ENCODE data around the gene HDAC3. TPM values are rescaled to one million over a fixed set of nuclear protein-coding genes. Genes with fewer than 3 reads are reported as not detected.
A peak's percentile ranks its signal among the peaks of the same experiment; 100 is the strongest.

The HDAC3 gene
- total RNA-seq, 1 donor: 47.8 TPM

DNA sequence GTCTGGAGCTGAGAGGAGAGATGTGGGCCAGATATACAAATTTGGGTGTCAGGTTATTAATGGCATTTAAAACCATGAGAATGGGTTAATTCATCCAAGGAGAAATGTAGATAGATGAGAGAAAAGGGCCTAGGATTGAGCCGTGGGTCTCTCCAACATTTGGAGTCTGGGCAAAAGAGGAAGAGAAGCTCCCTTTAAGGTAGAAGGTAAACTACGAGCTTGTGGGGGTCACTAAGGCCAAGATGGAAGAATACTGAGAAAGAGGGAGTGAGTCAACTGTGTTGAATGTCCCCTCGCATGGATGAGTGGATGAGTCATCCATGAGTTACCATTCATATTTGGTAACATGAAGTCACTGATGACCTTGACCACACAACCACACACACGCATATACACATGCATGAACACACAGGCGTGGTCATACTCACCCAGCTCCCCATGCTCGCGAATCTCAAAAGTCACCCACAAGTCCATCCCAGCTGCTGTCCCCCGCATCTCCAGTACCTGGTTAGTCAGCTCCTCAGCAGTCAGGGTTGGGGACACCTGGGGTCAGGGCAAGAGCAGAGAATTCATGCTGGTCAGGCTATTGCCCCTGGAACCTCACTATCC is 21.4 kb upstream of the HDAC3 start:
- H2AFZ ChIP-seq (ENCODE audit: low read length): no peak overlapping the region
- no peak overlapping the region for H3K4me2 ChIP-seq (ENCODE audit: insufficient read depth, low read length)
- no peaks in the 10 kb centered on the region for H3K27me3 ChIP-seq (ENCODE audit: insufficient read depth, low read length)
- H3K9me3 ChIP-seq (ENCODE audit: low read depth, low read length): no peaks in the 10 kb centered on the region
- no peak for TF ChIP-seq CTCF (IDR thresholded peaks at IDR 0.05; ENCODE audit: extremely low read depth, low read depth, low read length)
- H4K20me1 ChIP-seq (ENCODE audit: insufficient read depth, low read length): no peaks in the 10 kb centered on the region
- no peaks in the 10 kb centered on the region for H3K36me3 ChIP-seq (ENCODE audit: insufficient read depth, low read length)
- H3K79me2 ChIP-seq (ENCODE audit: insufficient read depth, low read length): no peaks in the 10 kb centered on the region
- H3K4me1 ChIP-seq (ENCODE audit: insufficient read depth, low read length): peaks cover 26% of the 10 kb centered on the region
- no peak overlapping the region for H3K4me3 ChIP-seq (ENCODE audit: insufficient read depth, low read length)
- peak; percentile 97 for DNase-seq (ENCODE audit: insufficient read length, low spot score, missing footprints)
- peak overlapping the region; percentile 81 for H3K27ac ChIP-seq (ENCODE audit: low read depth, low read length)

DNA sequence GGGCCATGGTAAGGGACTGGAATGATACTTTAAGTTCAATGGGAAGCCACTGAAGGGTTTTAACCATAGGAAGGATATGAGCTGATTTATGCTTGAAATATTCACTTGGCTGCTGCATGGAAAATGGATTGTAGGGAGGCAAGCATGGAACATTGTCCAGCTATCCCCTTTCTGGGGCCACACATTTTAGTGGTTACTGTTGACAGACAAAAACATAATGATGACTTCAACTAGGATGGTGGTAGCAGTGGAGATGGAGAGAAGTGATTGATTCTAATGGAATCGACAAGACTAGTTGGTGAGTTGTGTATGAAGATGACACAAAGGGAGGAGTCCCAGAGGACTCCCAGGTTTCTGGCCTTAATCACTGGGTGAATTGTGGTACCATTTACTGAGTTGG is 20.8 kb upstream of the HDAC3 start:
- Histone ChIP-seq H3K79me2 (ENCODE audit: insufficient read depth, low read length) (no peaks in the 10 kb centered on the region), H3K9me3 (ENCODE audit: low read depth, low read length) (no peaks in the 10 kb centered on the region), H3K4me2 (ENCODE audit: insufficient read depth, low read length) (no peak overlapping the region), H4K20me1 (ENCODE audit: insufficient read depth, low read length) (no peaks in the 10 kb centered on the region), H2AFZ (ENCODE audit: low read length) (no peak overlapping the region), H3K4me1 (ENCODE audit: insufficient read depth, low read length) (peaks cover 26% of the 10 kb centered on the region), H3K4me3 (ENCODE audit: insufficient read depth, low read length) (no peak overlapping the region), H3K36me3 (ENCODE audit: insufficient read depth, low read length) (no peaks in the 10 kb centered on the region), H3K27ac (ENCODE audit: low read depth, low read length) (peak overlapping the region; percentile 81), H3K27me3 (ENCODE audit: insufficient read depth, low read length) (no peaks in the 10 kb centered on the region)
- TF ChIP-seq CTCF (IDR thresholded peaks at IDR 0.05; ENCODE audit: extremely low read depth, low read depth, low read length): no peak
- no peak for DNase-seq (ENCODE audit: insufficient read length, low spot score, missing footprints)

DNA sequence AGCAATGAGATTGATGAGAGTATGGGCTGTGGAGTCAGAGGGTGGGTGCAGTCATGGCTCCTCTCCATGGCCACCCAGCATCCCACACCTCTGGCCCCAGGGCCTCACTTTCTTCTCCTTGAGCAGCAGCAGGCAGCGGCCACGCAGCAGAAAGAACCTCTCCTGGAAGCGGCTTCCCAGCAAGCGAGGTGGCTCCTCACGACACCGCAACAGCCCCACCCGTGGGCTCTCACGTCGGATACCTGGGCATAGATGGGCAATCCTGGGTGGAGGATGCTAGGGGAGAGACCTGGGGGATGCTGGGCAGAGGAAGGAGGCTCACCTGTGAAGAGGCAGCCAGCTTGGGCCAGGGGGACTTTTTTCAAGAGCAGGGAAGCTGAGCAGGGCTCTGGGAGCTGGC is 19.7 kb upstream of the HDAC3 start:
- peaks cover 29% of the 10 kb centered on the region for H3K4me1 ChIP-seq (ENCODE audit: insufficient read depth, low read length)
- no peaks in the 10 kb centered on the region for H3K9me3 ChIP-seq (ENCODE audit: low read depth, low read length)
- no peak overlapping the region for H2AFZ ChIP-seq (ENCODE audit: low read length)
- no peaks in the 10 kb centered on the region for H3K79me2 ChIP-seq (ENCODE audit: insufficient read depth, low read length)
- no peak overlapping the region for H3K4me2 ChIP-seq (ENCODE audit: insufficient read depth, low read length)
- H3K4me3 ChIP-seq (ENCODE audit: insufficient read depth, low read length): no peak overlapping the region
- H4K20me1 ChIP-seq (ENCODE audit: insufficient read depth, low read length): no peaks in the 10 kb centered on the region
- no peak for TF ChIP-seq CTCF (IDR thresholded peaks at IDR 0.05; ENCODE audit: extremely low read depth, low read depth, low read length)
- no peaks in the 10 kb centered on the region for H3K36me3 ChIP-seq (ENCODE audit: insufficient read depth, low read length)
- DNase-seq (ENCODE audit: insufficient read length, low spot score, missing footprints): no peak
- no peak overlapping the region for H3K27ac ChIP-seq (ENCODE audit: low read depth, low read length)
- H3K27me3 ChIP-seq (ENCODE audit: insufficient read depth, low read length): no peaks in the 10 kb centered on the region

DNA sequence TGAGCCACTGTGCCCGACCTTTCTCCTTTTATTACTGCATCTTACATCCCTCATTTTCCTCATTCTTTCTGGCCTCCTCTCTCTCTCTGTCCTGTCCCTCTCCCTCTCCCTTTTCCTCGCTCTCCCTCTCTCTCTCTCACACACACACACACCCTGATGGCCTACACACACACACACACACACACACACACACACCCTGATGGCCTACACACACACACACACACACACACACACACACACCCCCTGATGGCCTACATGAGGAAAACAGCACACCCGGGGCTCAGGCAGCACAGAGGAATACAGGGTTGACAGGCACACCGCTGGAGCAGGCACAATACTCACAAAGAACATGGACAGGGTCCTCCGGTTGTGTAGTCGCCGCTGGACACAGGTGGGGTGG is 18.4 kb upstream of the HDAC3 start:
- no peak for TF ChIP-seq CTCF (IDR thresholded peaks at IDR 0.05; ENCODE audit: extremely low read depth, low read depth, low read length)
- Histone ChIP-seq H3K79me2 (ENCODE audit: insufficient read depth, low read length) (peaks cover 9% of the 10 kb centered on the region), H3K4me3 (ENCODE audit: insufficient read depth, low read length) (no peak overlapping the region), H3K4me1 (ENCODE audit: insufficient read depth, low read length) (peaks cover 34% of the 10 kb centered on the region), H2AFZ (ENCODE audit: low read length) (no peak overlapping the region), H3K27ac (ENCODE audit: low read depth, low read length) (peak overlapping the region; percentile 72), H3K27me3 (ENCODE audit: insufficient read depth, low read length) (no peaks in the 10 kb centered on the region), H4K20me1 (ENCODE audit: insufficient read depth, low read length) (no peaks in the 10 kb centered on the region), H3K4me2 (ENCODE audit: insufficient read depth, low read length) (no peak overlapping the region), H3K9me3 (ENCODE audit: low read depth, low read length) (no peaks in the 10 kb centered on the region), H3K36me3 (ENCODE audit: insufficient read depth, low read length) (no peaks in the 10 kb centered on the region)
- peak; percentile 44 for DNase-seq (ENCODE audit: insufficient read length, low spot score, missing footprints)
